Measurements from ENCODE around the gene CAB39. TPM values are rescaled to one million over a fixed set of nuclear protein-coding genes. Genes with fewer than 3 reads are reported as not detected.
"Not testable (repeated sequence)": the region's sequence is repeated elsewhere in the genome, so short reads cannot be mapped to it uniquely, and the experiment has no call there.

Gene CAB39
- total RNA-seq, 1 donor from 2014 or later, result 92.2 TPM

DNA sequence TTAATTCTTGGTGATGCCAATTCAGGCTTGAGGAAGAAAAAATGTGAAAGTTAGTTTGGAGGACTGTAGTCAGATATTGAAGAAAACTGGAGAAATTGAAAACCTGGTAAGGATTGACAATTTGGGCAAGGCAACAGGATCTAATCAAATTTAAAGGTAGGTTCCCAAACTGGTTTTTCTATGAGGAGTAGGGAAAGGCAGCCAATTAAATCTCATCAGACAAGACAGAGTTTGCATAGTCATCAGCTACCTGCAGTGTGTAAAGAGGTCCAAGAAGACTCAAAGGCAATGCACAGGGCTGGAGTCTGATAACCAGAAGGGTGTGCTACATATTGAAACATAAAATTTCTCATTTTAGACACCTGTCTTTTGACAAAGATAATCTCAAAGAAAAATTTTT is 16.0 kb upstream of the CAB39 start:
- intact Hi-C loops (cut with micrococcal nuclease), result no loop called here
- H3K27me3 ChIP-seq (ENCODE audit: low read depth), result no peaks in the 10 kb centered on the region
- H3K9me3 ChIP-seq (replicated peaks), result peaks cover 3% of the 10 kb centered on the region
- no peaks in the 10 kb centered on the region for H3K4me1 ChIP-seq
- DNase-seq, result no peak
- H3K4me3 ChIP-seq, result no peak overlapping the region
- H3K27ac ChIP-seq (replicated peaks), result no peak overlapping the region
- TF ChIP-seq, protein P1, sequence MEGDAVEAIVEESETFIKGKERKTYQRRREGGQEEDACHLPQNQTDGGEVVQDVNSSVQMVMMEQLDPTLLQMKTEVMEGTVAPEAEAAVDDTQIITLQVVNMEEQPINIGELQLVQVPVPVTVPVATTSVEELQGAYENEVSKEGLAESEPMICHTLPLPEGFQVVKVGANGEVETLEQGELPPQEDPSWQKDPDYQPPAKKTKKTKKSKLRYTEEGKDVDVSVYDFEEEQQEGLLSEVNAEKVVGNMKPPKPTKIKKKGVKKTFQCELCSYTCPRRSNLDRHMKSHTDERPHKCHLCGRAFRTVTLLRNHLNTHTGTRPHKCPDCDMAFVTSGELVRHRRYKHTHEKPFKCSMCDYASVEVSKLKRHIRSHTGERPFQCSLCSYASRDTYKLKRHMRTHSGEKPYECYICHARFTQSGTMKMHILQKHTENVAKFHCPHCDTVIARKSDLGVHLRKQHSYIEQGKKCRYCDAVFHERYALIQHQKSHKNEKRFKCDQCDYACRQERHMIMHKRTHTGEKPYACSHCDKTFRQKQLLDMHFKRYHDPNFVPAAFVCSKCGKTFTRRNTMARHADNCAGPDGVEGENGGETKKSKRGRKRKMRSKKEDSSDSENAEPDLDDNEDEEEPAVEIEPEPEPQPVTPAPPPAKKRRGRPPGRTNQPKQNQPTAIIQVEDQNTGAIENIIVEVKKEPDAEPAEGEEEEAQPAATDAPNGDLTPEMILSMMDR (IDR thresholded peaks at IDR 0.05; ENCODE audit: borderline replicate concordance), result no peak
- no peaks in the 10 kb centered on the region for H3K36me3 ChIP-seq

GRCh38 chr2:230697676-230698075 is 15.0 kb upstream of the CAB39 start:
- Histone ChIP-seq H3K36me3 (no peaks in the 10 kb centered on the region), H3K4me1 (no peaks in the 10 kb centered on the region), H3K27me3 (ENCODE audit: low read depth) (no peaks in the 10 kb centered on the region), H3K4me3 (no peak overlapping the region), H3K9me3 (replicated peaks) (peaks cover 14% of the 10 kb centered on the region), H3K27ac (replicated peaks) (no peak overlapping the region)
- no peak for DNase-seq
- TF ChIP-seq, protein P1 (IDR thresholded peaks at IDR 0.05; ENCODE audit: borderline replicate concordance), result no peak
- intact Hi-C loops (cut with micrococcal nuclease), result no loop called here

GRCh38 chr2:230698753-230699152 is 13.9 kb upstream of the CAB39 start:
- DNase-seq; H3K4me3 ChIP-seq; H3K27me3 ChIP-seq (ENCODE audit: low read depth); H3K4me1 ChIP-seq; H3K27ac ChIP-seq (replicated peaks); H3K36me3 ChIP-seq; intact Hi-C loops (cut with micrococcal nuclease): not testable (repeated sequence)
- H3K9me3 ChIP-seq (replicated peaks), result peaks cover 20% of the 10 kb centered on the region

DNA sequence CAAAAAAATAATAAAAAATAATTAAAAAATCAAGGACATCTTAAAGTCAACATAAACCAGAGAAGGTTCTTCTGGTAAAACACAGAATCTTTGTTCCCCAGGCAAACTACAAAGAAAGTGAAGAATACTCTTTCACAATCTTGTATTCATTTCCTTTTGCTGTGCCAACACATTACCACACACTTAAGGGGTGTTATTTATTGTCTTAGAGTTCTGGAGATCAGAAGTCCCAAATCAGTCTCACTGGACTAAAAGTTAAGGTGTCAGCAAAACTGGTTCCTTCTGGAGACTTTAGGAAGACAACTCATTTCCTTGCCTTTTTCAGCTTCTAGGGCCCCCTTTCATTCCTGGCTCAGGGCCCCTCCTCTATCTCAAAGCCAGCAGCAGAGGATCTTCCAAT is 12.2 kb upstream of the CAB39 start:
- Histone ChIP-seq H3K4me1 (no peaks in the 10 kb centered on the region), H3K9me3 (replicated peaks) (peaks cover 20% of the 10 kb centered on the region), H3K36me3 (no peaks in the 10 kb centered on the region), H3K27ac (replicated peaks) (no peak overlapping the region), H3K27me3 (ENCODE audit: low read depth) (no peaks in the 10 kb centered on the region), H3K4me3 (no peak overlapping the region)
- TF ChIP-seq, protein P1 (IDR thresholded peaks at IDR 0.05; ENCODE audit: borderline replicate concordance), result no peak
- DNase-seq, result no peak
- intact Hi-C loops (cut with micrococcal nuclease), result no loop called here

GRCh38 chr2:230701308-230701707 is 11.3 kb upstream of the CAB39 start:
- H3K36me3 ChIP-seq, result no peaks in the 10 kb centered on the region
- H3K4me1 ChIP-seq, result no peaks in the 10 kb centered on the region
- H3K9me3 ChIP-seq (replicated peaks), result peaks cover 20% of the 10 kb centered on the region
- intact Hi-C loops (cut with micrococcal nuclease), result no loop called here
- no peak overlapping the region for H3K27ac ChIP-seq (replicated peaks)
- H3K4me3 ChIP-seq, result no peak overlapping the region
- no peak for DNase-seq
- no peaks in the 10 kb centered on the region for H3K27me3 ChIP-seq (ENCODE audit: low read depth)
- TF ChIP-seq, protein P1 (IDR thresholded peaks at IDR 0.05; ENCODE audit: borderline replicate concordance), result no peak

DNA sequence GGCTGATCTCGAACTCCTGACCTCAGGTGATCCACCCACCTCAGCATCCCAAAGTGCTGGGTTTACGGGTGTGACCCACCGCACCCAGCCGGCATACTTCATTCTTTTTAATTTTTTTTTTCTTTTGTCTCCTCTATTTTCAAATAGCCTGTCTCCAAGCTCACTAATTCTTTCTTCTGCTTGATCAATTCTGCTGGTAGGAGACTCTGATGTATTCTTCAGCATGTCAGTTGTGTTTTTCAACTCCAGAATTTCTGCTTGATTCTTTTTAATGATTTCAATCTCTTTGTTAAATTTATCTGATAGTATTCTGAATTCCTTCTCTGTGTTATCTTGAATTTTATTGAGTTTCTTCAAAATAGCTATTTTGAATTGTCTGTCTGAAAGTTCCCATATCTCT is 10.2 kb upstream of the CAB39 start:
- H3K4me1 ChIP-seq; H3K4me3 ChIP-seq; DNase-seq; H3K27me3 ChIP-seq (ENCODE audit: low read depth); intact Hi-C loops (cut with micrococcal nuclease); H3K36me3 ChIP-seq; H3K27ac ChIP-seq (replicated peaks): not testable (repeated sequence)
- peaks cover 20% of the 10 kb centered on the region for H3K9me3 ChIP-seq (replicated peaks)

GRCh38 chr2:230703514-230703913 is 9.1 kb upstream of the CAB39 start:
- no peaks in the 10 kb centered on the region for H3K27me3 ChIP-seq (ENCODE audit: low read depth)
- H3K27ac ChIP-seq (replicated peaks), result no peak overlapping the region
- no peaks in the 10 kb centered on the region for H3K4me1 ChIP-seq
- peaks cover 20% of the 10 kb centered on the region for H3K9me3 ChIP-seq (replicated peaks)
- no peak for DNase-seq
- H3K36me3 ChIP-seq, result no peaks in the 10 kb centered on the region
- H3K4me3 ChIP-seq, result no peak overlapping the region
- intact Hi-C loops (cut with micrococcal nuclease), result no loop called here
- TF ChIP-seq, protein P1 (IDR thresholded peaks at IDR 0.05; ENCODE audit: borderline replicate concordance), result no peak

Data from left ventricle myocardium inferior (tissue), 1 donor.